Measurements from ENCODE around the gene TEX53. TPM values are rescaled to one million over a fixed set of nuclear protein-coding genes. Genes with fewer than 3 reads are reported as not detected.
A peak's percentile ranks its signal among the peaks of the same experiment; 100 is the strongest.

Gene TEX53
- total RNA-seq, 6 donors from 2014 or later: not detected

- no peak for ATAC-seq (ENCODE audit: low FRiP score in 2 of 2)
- TF ChIP-seq POLR2AphosphoS5 (IDR thresholded peaks at IDR 0.05): no peak
- Histone ChIP-seq H3K27ac (no peak overlapping the region), H3K4me1 (no peaks in the 10 kb centered on the region), H3K9me3 (no peaks in the 10 kb centered on the region), H3K4me3 (no peak overlapping the region), H3K36me3 (no peaks in the 10 kb centered on the region), H3K27me3 (no peaks in the 10 kb centered on the region)
- DNase-seq: no peak
- WGBS, 2 donors: 64 to 65% methylated on average over 3 of the region's 3 CpGs
Observed at GRCh38 chr9:114664181-114664580, 6.6 kb upstream of the TEX53 start.

DNA sequence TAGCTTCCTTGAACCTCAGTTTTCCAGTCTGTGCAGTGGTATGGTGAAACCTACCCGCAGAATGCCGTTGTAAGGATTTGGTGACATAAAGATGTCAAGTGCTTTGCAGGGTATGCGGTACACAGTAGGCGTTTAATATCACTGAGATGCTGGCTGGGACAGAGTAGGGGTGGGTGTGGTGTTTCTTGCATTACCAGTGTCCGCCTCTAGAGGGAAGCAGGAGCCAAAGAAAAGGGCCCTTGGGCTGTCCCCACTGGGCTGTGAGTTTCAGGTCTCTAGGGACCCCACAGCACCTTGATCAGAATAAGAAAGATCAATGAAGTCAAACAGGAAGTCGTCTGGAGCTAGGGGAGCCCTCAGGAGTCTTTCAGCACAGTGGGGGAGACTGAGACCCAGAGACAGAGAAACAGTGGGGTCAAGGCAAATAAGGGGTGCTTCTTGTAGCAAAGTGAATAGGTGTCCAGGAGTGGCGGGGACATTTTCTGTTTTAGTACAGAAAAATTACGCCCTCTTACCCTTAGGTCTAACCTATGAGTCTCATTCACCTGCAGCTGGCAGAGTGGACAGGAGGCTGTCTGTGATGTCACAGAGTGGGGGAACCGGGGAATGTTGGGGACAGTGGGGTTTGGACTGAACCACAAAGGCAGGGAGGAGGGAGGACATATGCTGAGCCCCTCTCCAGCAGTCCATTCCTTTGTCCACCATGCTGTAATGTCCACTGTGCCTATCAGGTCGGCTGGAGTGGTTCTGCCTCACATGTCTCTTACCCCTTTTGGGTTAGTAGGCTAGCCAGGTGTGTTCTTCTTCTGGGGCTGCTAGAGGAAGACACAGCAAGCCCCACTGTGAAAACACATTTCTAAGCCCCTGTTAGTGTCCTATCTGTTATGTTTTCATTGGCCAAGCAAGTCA is 4.7 kb upstream of the TEX53 start:
- Histone ChIP-seq H3K27me3 (no peaks in the 10 kb centered on the region), H3K4me3 (no peak overlapping the region), H3K9me3 (no peaks in the 10 kb centered on the region), H3K4me1 (no peaks in the 10 kb centered on the region), H3K36me3 (no peaks in the 10 kb centered on the region), H3K27ac (no peak overlapping the region)
- 41 to 42% methylated on average over 10 of the region's 10 CpGs for whole genome bisulfite sequencing, 2 donors
- no peak for TF ChIP-seq POLR2AphosphoS5 (IDR thresholded peaks at IDR 0.05)
- no peak for TF ChIP-seq EP300 (IDR thresholded peaks at IDR 0.05)
- TF ChIP-seq, protein P1, sequence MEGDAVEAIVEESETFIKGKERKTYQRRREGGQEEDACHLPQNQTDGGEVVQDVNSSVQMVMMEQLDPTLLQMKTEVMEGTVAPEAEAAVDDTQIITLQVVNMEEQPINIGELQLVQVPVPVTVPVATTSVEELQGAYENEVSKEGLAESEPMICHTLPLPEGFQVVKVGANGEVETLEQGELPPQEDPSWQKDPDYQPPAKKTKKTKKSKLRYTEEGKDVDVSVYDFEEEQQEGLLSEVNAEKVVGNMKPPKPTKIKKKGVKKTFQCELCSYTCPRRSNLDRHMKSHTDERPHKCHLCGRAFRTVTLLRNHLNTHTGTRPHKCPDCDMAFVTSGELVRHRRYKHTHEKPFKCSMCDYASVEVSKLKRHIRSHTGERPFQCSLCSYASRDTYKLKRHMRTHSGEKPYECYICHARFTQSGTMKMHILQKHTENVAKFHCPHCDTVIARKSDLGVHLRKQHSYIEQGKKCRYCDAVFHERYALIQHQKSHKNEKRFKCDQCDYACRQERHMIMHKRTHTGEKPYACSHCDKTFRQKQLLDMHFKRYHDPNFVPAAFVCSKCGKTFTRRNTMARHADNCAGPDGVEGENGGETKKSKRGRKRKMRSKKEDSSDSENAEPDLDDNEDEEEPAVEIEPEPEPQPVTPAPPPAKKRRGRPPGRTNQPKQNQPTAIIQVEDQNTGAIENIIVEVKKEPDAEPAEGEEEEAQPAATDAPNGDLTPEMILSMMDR (IDR thresholded peaks at IDR 0.05): peak; percentile 43 to 84 (median 62)
- DNase-seq: peak in 1 of 2 donors; percentile 31
- peak; percentile 78 to 82 for ATAC-seq (ENCODE audit: low FRiP score in 2 of 2)

DNA sequence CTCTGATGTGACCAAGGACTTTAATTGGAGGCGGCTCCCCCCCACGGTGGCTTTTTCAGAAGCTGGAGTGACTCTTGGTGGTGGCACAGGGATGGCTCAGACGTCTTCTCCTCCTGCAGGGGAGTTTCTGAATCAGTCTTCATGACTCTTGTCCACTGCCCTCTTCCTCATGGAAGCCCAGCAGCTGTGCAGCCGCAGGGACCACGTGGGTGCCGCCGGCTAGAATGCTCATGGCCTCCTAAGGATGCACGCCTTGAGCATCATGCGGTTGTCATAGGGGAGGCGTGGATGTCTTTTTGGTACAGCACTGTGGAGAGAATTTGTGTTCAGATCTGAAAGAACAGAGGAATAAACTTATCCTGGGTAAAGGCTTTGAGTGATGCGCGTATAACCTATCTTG is 1.3 kb downstream of the TEX53 start:
- DNase-seq (no peak), ATAC-seq (ENCODE audit: low FRiP score in 2 of 2) (no peak)
- no peaks in the 10 kb centered on the region for H3K36me3 ChIP-seq
- H3K27me3 ChIP-seq: no peaks in the 10 kb centered on the region
- peaks cover 0 to 3% (median 0%) of the 10 kb centered on the region in 4 donors for H3K4me1 ChIP-seq
- TF ChIP-seq, protein P1 (IDR thresholded peaks at IDR 0.05): no peak
- TF ChIP-seq POLR2A (IDR thresholded peaks at IDR 0.05) (no peak), EP300 (IDR thresholded peaks at IDR 0.05) (no peak), POLR2AphosphoS5 (IDR thresholded peaks at IDR 0.05) (no peak)
- 83 to 85% methylated on average over 12 of the region's 12 CpGs for WGBS, 2 donors
- no peak overlapping the region for H3K27ac ChIP-seq
- H3K9me3 ChIP-seq: no peaks in the 10 kb centered on the region
- H3K4me3 ChIP-seq: no peak overlapping the region

DNA sequence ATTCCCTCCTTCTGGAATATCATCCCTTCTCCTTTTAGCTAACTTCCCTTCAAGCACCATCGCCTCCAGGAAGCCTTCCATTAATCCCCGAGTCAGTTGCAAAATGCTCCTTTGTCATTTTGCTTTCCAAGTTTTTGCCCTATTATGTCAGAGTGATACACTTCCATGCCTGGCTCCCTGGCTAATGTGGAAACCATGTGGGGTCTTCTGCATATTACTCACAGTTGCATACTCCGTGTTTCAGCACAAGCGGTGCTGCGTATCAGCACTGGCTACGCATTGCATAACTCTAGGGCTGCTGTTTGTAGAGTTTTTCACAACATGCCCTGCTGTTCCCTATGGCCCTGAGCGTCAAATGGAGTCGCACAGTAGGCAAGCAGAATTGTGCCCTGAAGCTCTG is 1.9 kb downstream of the TEX53 start:
- no peaks in the 10 kb centered on the region for H3K27me3 ChIP-seq
- no peak for TF ChIP-seq EP300 (IDR thresholded peaks at IDR 0.05)
- TF ChIP-seq, protein P1 (IDR thresholded peaks at IDR 0.05): no peak
- no peak for TF ChIP-seq POLR2AphosphoS5 (IDR thresholded peaks at IDR 0.05)
- no peak for TF ChIP-seq POLR2A (IDR thresholded peaks at IDR 0.05)
- no peak for DNase-seq
- H3K4me3 ChIP-seq: no peak overlapping the region
- no peak for ATAC-seq (ENCODE audit: low FRiP score in 2 of 2)
- peaks cover 0 to 3% (median 0%) of the 10 kb centered on the region in 4 donors for H3K4me1 ChIP-seq
- no peaks in the 10 kb centered on the region for H3K36me3 ChIP-seq
- WGBS, 2 donors: 68 to 87% methylated on average over 8 of the region's 8 CpGs
- H3K9me3 ChIP-seq: no peaks in the 10 kb centered on the region
- no peak overlapping the region for H3K27ac ChIP-seq

GRCh38 chr9:114653556-114654159 is 3.9 kb downstream of the TEX53 start:
- peak in 1 of 2 donors; percentile 56 for DNase-seq
- WGBS, 2 donors: 33 to 37% methylated on average over 6 of the region's 6 CpGs
- H3K27ac ChIP-seq: no peak overlapping the region
- ATAC-seq (ENCODE audit: low FRiP score in 2 of 2): peak; percentile 86 to 93
- no peaks in the 10 kb centered on the region for H3K36me3 ChIP-seq
- peaks cover 0 to 3% (median 0%) of the 10 kb centered on the region in 4 donors for H3K4me1 ChIP-seq
- TF ChIP-seq EP300 (IDR thresholded peaks at IDR 0.05): no peak
- TF ChIP-seq, protein P1 (IDR thresholded peaks at IDR 0.05): peak; percentile 78 to 87 (median 82)
- H3K9me3 ChIP-seq: no peaks in the 10 kb centered on the region
- no peaks in the 10 kb centered on the region for H3K27me3 ChIP-seq
- H3K4me3 ChIP-seq: no peak overlapping the region
